Aorta (tissue), 5 donors: Measurements from ENCODE around the gene EFCAB3. TPM values are rescaled to one million over a fixed set of nuclear protein-coding genes. Genes with fewer than 3 reads are reported as not detected.
"Not testable (repeated sequence)": the region's sequence is repeated elsewhere in the genome, so short reads cannot be mapped to it uniquely, and the experiment has no call there.

Experiments used
- ATAC-seq: fragments of 200-7000 bp; cut with Tn5 transposase; one replicate; pipeline ENCODE4 v1.9.1; 2022; ENCODE audit warnings: moderate library complexity; ENCODE audit not compliant: low FRiP score
- DNase-seq, 2 donors: peaks; one replicate each; pipeline ENCODE4 v3.0.0-alpha.2; 2020
- H3K27ac ChIP-seq, 2 donors: one replicate each; pipeline ENCODE4 v1.5.1; 2013; ENCODE audit warnings: low read length in 2 of 2, mild to moderate bottlenecking in 2 of 2, moderate library complexity in 2 of 2, control low read depth in 1 of 2, inconsistent platforms in 1 of 2, low read depth in 1 of 2
- H3K27me3 ChIP-seq, 2 donors: one replicate each; pipeline ENCODE4 v1.6.1; 2013; ENCODE audit warnings: control low read depth in 1 of 2, low read length in 1 of 2, mild to moderate bottlenecking in 1 of 2, moderate library complexity in 1 of 2; ENCODE audit not compliant: insufficient read depth in 2 of 2, control insufficient read depth in 1 of 2
- H3K36me3 ChIP-seq, 2 donors: one replicate each; pipeline ENCODE4 v1.6.1; 2013; ENCODE audit warnings: control low read depth in 1 of 2, low read length in 1 of 2, mild to moderate bottlenecking in 1 of 2; ENCODE audit not compliant: insufficient read depth in 2 of 2, control insufficient read depth in 1 of 2
- H3K4me1 ChIP-seq, 2 donors: one replicate each; pipeline ENCODE4 v1.6.1; 2013; ENCODE audit warnings: low read length in 2 of 2, control low read depth in 1 of 2, mild to moderate bottlenecking in 1 of 2, moderate library complexity in 1 of 2; ENCODE audit not compliant: insufficient read depth in 2 of 2, control insufficient read depth in 1 of 2
- H3K4me3 ChIP-seq, 2 donors: one replicate each; pipeline ENCODE4 v1.5.1; 2013; ENCODE audit warnings: low read length in 2 of 2, control low read depth in 1 of 2, mild to moderate bottlenecking in 1 of 2
- H3K9me3 ChIP-seq: one replicate; pipeline ENCODE4 v1.6.1; 2013; ENCODE audit warnings: mild to moderate bottlenecking, low read length; ENCODE audit not compliant: control insufficient read depth
- WGBS, 2 donors: extraction: QIAGEN DNeasy Blood & Tissue Kit; methylation state at CpG; one replicate each; pipeline ENCODE4 v1.1.7; 2013; 5-methylcytosine and 5-hydroxymethylcytosine counted together
- intact Hi-C, 2 donors: fragments of 100-400 bp; cut with DNase I; formaldehyde crosslinking; loops; one replicate each; pipeline versions ENCODE4 v1.14.2 to v1.15.0; 2022
- polyA plus RNA-seq, 2 donors: library from polyadenylated mRNA; stranded (reverse); fragments of 200-250 nt; gene quantifications; one replicate each; pipeline ENCODE4 v1.2.3, GENCODE V29; 2013
- total RNA-seq, 2 donors: library from RNA; stranded (reverse); fragmentation: NEBNext Ultra II Directional; extraction: Animal tissue kit (Norgen Biotek cat#: 25700); gene quantifications; one replicate each; pipeline ENCODE4 v1.2.1, GENCODE V29; 2021
- donor health status: healthy with polysubstance abuse.
- donor health status: Bipolar disorder and iron deficiency.
- donor health status: DM: no; HTN: no; CAD: no.
- donor health status: DM: no; HTN: no; CAD: no.
- donor health status: DM: yes; HTN: yes; CAD: no.

Gene EFCAB3
- total and polyA plus RNA-seq, 4 donors, result not detected

DNA sequence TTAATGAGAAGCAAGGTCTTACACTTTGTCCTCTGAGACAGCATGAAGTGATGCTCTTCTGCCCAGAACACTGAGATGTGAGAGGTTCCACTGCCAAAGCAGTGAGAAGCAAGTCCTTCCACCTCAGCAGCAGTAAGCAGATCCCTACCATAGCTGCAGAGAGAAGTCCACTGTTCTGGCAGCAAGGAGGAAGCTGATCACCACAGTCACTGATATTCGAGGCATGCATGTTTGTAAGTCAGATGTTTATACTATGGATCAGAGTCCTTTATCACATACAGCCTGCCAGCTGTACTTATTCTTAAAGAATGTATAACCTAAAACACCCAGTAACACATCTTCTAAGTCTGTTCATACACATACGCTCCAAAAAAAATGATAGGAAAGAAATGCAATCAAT, 25.1 kb downstream of the EFCAB3 start:
- no peak for ATAC-seq
- H3K36me3 ChIP-seq, result no peaks in the 10 kb centered on the region
- H3K27me3 ChIP-seq, result no peaks in the 10 kb centered on the region
- H3K27ac ChIP-seq, result no peak overlapping the region
- no peak for DNase-seq
- H3K4me1 ChIP-seq, result no peaks in the 10 kb centered on the region
- H3K9me3 ChIP-seq, result no peaks in the 10 kb centered on the region
- no peak overlapping the region for H3K4me3 ChIP-seq
- WGBS, 2 donors, result 43 to 45% methylated on average over 2 of the region's 2 CpGs
- intact Hi-C loops, result no loop called here

DNA sequence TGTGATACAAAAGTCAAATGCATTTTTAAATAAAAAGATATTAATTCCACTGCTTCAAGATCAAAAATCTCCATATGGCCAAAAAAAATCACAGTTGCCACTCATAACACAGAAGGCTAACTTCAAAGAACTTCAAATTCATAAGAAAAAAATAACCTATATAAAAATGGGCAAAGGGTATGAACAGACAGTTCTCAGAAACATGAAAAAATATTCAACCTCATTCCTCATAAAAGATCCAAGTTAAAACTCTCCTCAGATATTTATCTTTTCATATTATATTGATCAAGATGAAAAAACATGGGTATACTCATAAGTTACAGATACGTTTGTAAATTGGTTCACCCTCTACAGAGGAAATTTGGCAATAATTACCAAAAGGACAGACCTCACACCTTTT, 32.7 kb downstream of the EFCAB3 start:
- H3K36me3 ChIP-seq, H3K27me3 ChIP-seq, DNase-seq, H3K27ac ChIP-seq, ATAC-seq, intact Hi-C loops, H3K4me3 ChIP-seq, H3K4me1 ChIP-seq, H3K9me3 ChIP-seq: not testable (repeated sequence)
- 87 to 89% methylated on average over 1 of the region's 1 CpG for WGBS, 2 donors

DNA sequence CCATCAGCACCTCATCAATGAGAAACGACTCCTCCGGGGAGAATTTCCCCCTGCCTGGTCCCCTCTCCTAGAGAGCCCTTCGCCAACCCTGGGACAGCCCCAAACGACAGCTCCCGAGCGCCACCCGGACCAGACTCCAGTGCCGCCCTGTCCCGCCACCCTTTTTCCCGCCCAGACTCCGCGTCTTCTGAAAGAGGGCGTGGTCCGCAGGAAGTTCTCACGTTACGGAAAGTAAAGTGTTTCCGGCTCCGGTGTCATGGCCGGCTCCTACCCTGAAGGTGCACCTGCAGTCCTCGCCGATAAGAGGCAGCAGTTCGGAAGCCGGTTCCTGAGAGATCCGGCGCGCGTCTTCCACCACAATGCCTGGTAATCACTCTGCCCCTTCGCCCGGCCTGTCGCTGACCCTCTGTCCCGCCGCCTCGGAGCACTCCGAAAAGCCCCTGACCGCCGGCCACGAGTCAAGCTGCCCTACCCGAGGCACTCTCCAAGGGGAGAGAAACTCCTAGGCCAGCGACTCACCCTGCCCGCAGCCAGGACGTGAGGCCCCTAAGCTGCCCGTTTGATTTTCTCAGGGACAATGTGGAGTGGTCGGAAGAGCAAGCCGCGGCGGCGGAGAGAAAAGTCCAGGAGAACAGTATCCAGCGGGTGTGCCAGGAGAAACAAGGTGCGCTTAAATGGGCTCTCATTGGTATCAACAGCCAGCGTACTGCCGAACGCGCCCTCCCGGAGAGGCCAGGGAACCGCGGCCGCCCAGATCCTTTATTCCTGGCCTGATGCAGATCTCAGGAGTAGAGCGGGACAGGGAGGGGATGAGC, 43.5 kb downstream of the EFCAB3 start, which contains the start of gene METTL2A:
Gene METTL2A (plus strand): TSS at position 251 of the 815 bp plus-strand sequence. CDS start 6 bp downstream, at position 257.
- 0 to 1% methylated on average over 58 of the region's 58 CpGs for whole genome bisulfite sequencing, 2 donors
- ATAC-seq, result peak; percentile 96
- not testable (repeated sequence) for H3K27me3 ChIP-seq, H3K4me1 ChIP-seq, H3K9me3 ChIP-seq, H3K36me3 ChIP-seq
- DNase-seq, result peak; percentile 89 to 92
- peak within 1 kb of the TSS; percentile 28 to 30 for H3K4me3 ChIP-seq
- H3K27ac ChIP-seq, result peak within 1 kb of the TSS in 1 of 2 donors; percentile 37
- intact Hi-C loops, result loop anchor here in 1 of 2 donors (10.0 kb wide), 1 partner anchor 51 kb away; the partner anchor contains the start of gene TLK2

DNA sequence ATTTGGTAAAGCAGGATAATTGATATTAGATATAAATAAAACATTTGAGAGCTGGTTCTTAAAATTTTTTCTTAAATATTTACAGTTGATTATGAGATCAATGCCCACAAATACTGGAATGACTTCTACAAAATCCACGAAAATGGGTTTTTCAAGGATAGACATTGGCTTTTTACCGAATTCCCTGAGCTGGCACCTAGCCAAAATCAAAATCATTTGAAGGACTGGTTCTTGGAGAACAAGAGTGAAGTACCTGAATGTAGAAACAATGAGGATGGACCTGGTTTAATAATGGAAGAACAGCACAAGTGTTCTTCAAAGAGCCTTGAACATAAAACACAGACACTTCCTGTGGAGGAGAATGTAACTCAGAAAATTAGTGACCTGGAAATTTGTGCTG, 45.9 kb downstream of the EFCAB3 start:
- intact Hi-C loops, result loop anchor here in 1 of 2 donors (10.0 kb wide), 1 partner anchor 49 kb away; the partner anchor contains the start of gene TLK2
- not testable (repeated sequence) for H3K4me1 ChIP-seq, H3K36me3 ChIP-seq, DNase-seq, H3K27me3 ChIP-seq, H3K9me3 ChIP-seq, H3K4me3 ChIP-seq, H3K27ac ChIP-seq, ATAC-seq
- WGBS, 2 donors, result 33 to 66% methylated on average over 1 to 2 of the region's 2 CpGs

DNA sequence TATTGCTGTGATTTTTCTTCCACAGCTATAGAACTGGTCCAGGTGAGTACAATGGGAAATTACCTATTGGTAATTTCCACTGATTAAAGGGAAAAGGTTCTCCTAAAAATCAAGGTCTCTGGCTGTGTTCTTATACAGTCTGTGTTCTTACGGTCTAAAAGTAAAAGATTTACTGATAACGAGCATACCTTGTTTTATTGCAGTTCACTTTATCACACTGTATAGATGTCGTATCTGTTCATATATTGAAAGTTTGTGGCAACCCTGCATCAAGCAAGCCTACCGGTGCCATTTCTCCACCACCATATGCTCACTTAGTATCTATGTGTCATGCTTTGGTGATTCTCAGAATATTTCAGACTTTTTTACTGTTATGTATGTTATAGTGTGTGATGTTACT, 54.9 kb downstream of the EFCAB3 start:
- ATAC-seq, H3K36me3 ChIP-seq, H3K27me3 ChIP-seq, intact Hi-C loops, H3K4me3 ChIP-seq, H3K27ac ChIP-seq, H3K4me1 ChIP-seq, DNase-seq, H3K9me3 ChIP-seq: not testable (repeated sequence)
- 92 to 95% methylated on average over 4 of the region's 4 CpGs for WGBS, 2 donors

DNA sequence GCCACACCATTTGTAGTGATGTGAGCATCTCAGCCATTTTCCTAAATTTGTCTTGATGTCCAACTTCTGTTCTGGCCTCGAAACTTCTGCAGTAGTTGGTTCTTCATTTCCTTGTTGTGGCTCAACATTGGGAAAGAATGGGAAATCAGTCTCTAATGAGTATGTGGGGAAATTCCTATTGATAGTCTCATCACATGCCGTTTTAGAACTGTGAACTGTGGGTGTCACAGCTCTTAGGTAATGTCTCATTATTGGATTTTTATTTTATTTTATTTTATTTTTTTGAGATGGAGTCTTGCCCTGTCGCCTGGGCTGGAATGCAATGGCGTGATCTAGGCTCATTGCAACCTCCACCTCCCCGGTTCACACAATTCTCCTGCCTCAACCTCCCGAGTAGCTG, 60.8 kb downstream of the EFCAB3 start:
- DNase-seq, ATAC-seq, H3K9me3 ChIP-seq, intact Hi-C loops, H3K27me3 ChIP-seq, H3K4me1 ChIP-seq, H3K27ac ChIP-seq, H3K4me3 ChIP-seq, H3K36me3 ChIP-seq: not testable (repeated sequence)
- WGBS, 2 donors, result 95 to 98% methylated on average over 6 of the region's 6 CpGs

DNA sequence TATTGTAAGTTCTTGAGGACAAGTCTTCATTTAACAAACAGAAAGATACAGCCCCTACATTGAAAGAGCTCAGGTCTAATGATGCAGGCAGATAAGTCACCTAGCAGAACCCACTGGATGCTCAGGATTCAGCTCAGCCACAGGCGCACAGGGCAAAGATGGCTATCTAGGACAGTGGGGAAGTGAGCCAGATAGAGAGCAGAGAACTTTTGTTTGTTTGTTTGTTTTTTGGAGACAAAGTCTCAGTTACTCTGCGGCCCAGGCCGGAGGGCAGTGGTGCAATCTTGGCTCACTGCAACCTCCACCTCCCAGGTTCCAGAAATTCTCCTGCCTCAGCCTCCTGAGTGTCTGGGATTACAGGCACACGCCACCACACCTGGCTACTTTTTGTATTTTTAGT, 63.7 kb downstream of the EFCAB3 start:
- ATAC-seq, result no peak
- intact Hi-C loops, result no loop called here
- peaks cover 3 to 8% of the 10 kb centered on the region in 2 donors for H3K36me3 ChIP-seq
- no peaks in the 10 kb centered on the region for H3K9me3 ChIP-seq
- 94 to 96% methylated on average over 4 of the region's 4 CpGs for WGBS, 2 donors
- no peak overlapping the region for H3K4me3 ChIP-seq
- H3K4me1 ChIP-seq, result no peaks in the 10 kb centered on the region
- no peaks in the 10 kb centered on the region for H3K27me3 ChIP-seq
- no peak overlapping the region for H3K27ac ChIP-seq
- peak in 1 of 2 donors; percentile 13 for DNase-seq

DNA sequence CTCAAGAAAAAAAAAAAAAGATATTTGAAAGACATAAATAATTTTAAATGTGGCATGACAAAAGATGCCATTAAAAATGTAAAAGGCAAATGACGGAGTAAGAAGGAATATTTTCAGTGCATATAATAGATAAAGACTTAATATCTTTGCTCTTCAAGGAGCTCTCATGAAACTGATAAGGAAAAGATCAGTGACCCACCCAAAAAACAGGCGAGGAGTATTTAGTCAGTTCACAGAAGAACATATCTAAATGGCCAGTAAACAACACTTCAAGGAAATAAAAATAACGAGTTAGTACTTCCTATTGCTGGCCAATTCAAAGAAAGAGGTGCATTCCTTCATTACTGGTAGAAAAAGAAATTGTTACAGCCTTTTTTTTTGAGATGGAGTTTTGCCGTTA, 65.4 kb downstream of the EFCAB3 start:
- H3K36me3 ChIP-seq, H3K4me1 ChIP-seq, H3K9me3 ChIP-seq, H3K27me3 ChIP-seq, H3K4me3 ChIP-seq, DNase-seq, H3K27ac ChIP-seq, ATAC-seq, intact Hi-C loops: not testable (repeated sequence)
- WGBS, 2 donors, result 94 to 95% methylated on average over 4 of the region's 4 CpGs

DNA sequence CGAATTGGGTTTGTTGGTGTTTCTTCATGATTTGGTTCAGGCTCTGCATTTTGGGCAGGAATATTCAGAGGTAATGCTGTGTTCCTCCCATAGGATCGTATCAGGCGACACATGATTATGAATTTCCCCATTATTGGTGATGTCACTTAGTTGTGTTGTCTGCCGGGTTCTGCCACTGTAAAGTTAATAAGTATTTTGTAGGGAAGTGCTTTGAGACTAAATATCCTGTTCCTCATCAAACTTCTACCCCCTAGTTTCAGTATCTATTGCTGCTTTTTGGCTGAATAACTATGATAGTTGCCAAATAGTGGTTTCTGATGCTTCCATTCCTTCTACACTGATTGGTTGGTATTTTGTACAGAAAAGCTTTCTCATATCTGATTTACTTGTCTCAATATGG, 71.8 kb downstream of the EFCAB3 start:
- DNase-seq, ATAC-seq, H3K4me3 ChIP-seq, H3K27me3 ChIP-seq, H3K9me3 ChIP-seq, intact Hi-C loops, H3K27ac ChIP-seq, H3K36me3 ChIP-seq, H3K4me1 ChIP-seq: not testable (repeated sequence)
- WGBS, 2 donors, result 90% methylated on average over 4 of the region's 4 CpGs
